BJ (cell line): ENCODE measurements around the gene TTC39A. TPM values are rescaled to one million over a fixed set of nuclear protein-coding genes. Genes with fewer than 3 reads are reported as not detected.

ENCODE experiments used
- CTCF ChIA-PET: fragments of 350-600 bp; formaldehyde crosslinking; extraction: SDS; loops from one replicate; lab custom pipeline; 2021; ENCODE audit warnings: antibody characterized with exemption, inconsistent platforms; lab: Yijun Ruan, JAX
- POLR2A ChIA-PET: fragments of 300-600 bp; sonication (Branson Sonifier 250); formaldehyde crosslinking; extraction: SDS; loops from one replicate; lab custom pipeline; 2021; ENCODE audit warnings: antibody characterized with exemption; lab: Charles Lee
- DNase-seq: peaks from one replicate; pipeline ENCODE4 v3.0.0-alpha.2; 2011; ENCODE audit warnings: low read depth
- H3K27me3 ChIP-seq: 2 replicates; pipeline ENCODE4 v1.6.0; 2011; ENCODE audit warnings: low read length; ENCODE audit not compliant: control insufficient read depth, insufficient read depth
- H3K36me3 ChIP-seq: 2 replicates; pipeline ENCODE4 v1.5.1; 2011; ENCODE audit warnings: low read length; ENCODE audit not compliant: control insufficient read depth, insufficient read depth
- H3K4me3 ChIP-seq: 2 replicates; pipeline ENCODE4 v1.5.1; 2011; ENCODE audit warnings: low read depth, mild to moderate bottlenecking, control low read depth, low read length
- polyA plus RNA-seq: library from polyadenylated mRNA; depleted of rRNA; stranded (reverse); fragments of >200 nt; gene quantifications from 2 replicates; pipeline ENCODE4 v1.2.3, GENCODE V29; 2011
- TF ChIP-seq, protein P1 (sequence below): IDR thresholded peaks from 2 replicates; pipeline ENCODE4 v1.5.1; 2011; ENCODE audit warnings: low read depth, mild to moderate bottlenecking, control low read depth, inconsistent platforms, low read length, moderate library complexity; ENCODE audit not compliant: insufficient read depth

Gene TTC39A
- polyA plus RNA-seq, 1 experiment, result 0.43 TPM

DNA sequence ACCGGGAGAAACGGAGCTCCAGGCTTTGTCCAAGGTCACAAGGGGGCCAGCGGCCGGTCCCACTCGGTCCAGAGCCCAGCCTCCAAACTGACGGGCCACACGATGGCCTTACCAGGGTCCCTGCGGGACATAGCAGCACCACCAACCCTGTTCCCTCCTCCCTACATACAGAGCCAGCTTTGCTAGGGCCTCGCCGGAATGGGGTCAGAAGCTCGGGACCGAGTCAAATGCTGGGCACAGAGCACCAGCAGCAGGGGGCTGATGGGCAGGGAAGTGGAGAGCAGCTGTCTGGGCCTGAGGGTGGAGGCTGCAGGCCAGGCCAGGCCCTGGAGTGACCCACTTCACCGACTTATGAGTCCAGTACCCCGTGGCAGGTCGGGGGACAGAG lies 14.9 kb upstream of the TTC39A start:
- peaks cover 27% of the 10 kb centered on the region for H3K27me3 ChIP-seq
- no peak overlapping the region for H3K4me3 ChIP-seq
- ChIA-PET POLR2A (no interaction called here), CTCF (interaction anchor here (1.6 kb wide), 1 partner anchor 9 kb away, joined by 4 read pairs; no protein-coding TSS in a partner anchor)
- H3K36me3 ChIP-seq, result no peaks in the 10 kb centered on the region
- no peak for DNase-seq
- TF ChIP-seq, protein P1, sequence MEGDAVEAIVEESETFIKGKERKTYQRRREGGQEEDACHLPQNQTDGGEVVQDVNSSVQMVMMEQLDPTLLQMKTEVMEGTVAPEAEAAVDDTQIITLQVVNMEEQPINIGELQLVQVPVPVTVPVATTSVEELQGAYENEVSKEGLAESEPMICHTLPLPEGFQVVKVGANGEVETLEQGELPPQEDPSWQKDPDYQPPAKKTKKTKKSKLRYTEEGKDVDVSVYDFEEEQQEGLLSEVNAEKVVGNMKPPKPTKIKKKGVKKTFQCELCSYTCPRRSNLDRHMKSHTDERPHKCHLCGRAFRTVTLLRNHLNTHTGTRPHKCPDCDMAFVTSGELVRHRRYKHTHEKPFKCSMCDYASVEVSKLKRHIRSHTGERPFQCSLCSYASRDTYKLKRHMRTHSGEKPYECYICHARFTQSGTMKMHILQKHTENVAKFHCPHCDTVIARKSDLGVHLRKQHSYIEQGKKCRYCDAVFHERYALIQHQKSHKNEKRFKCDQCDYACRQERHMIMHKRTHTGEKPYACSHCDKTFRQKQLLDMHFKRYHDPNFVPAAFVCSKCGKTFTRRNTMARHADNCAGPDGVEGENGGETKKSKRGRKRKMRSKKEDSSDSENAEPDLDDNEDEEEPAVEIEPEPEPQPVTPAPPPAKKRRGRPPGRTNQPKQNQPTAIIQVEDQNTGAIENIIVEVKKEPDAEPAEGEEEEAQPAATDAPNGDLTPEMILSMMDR, result no peak

DNA sequence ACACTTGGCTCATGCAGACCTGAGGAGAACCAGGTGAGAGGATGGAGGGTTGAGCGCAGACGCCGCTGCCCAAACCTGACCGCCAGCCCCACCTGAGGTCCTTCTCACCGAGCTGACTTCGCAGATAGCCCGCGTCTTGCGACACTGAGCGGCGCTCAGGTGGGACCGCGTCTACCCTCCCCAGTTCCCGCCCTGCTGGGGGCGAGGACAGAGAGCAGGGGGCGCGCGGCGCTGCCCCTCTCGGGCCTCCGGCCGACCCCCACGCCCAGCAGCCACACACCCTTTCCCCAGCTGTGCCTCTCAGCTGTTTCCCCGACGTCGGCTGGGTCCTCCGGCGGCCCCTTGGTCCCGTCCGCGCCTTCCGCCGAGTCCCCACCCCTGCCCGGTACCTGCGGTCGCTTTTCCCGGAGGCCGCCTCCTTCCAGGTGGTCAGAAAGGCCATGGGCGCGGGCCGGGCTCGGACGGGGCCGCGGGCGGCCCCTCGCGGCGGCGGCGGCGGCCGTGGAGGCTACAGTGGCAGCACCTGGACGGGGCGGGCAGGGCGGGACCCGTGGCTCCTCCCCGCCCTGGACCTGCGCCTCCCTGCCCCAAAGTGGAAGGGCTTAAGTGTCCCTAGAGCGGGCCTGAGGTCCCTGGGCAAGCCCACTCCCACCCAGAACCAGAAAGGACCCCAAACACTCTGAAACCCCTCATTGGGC lies 14.4 kb upstream of the TTC39A start:
- H3K27me3 ChIP-seq, result peaks cover 27% of the 10 kb centered on the region
- TF ChIP-seq, protein P1, result no peak
- no peak for DNase-seq
- ChIA-PET CTCF (interaction anchor here (1.3 to 1.6 kb wide), 2 partner anchors 8 to 29 kb away, joined by 3 to 4 read pairs; no protein-coding TSS in a partner anchor), POLR2A (no interaction called here)
- no peak overlapping the region; the same call in 1 of the 2 replicates for H3K4me3 ChIP-seq
- no peaks in the 10 kb centered on the region for H3K36me3 ChIP-seq

DNA sequence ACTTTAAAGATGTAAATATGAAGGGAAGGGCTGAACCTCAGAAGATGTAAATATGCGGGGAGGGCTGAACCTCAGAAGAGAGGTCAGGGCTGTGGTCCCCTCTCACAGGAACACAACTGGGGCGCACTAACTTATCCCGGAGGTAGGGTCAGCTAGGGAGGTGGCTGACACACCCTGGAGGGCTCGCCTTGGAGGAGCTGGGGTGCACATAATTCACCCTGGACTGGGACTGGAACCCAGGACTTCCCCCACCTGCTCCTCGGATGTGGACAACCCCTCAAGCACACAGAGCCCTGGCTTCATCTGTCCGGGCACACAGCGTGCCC lies 13.9 kb upstream of the TTC39A start:
- no peaks in the 10 kb centered on the region for H3K36me3 ChIP-seq
- H3K4me3 ChIP-seq, result no peak overlapping the region
- peaks cover 27% of the 10 kb centered on the region for H3K27me3 ChIP-seq
- TF ChIP-seq, protein P1, result no peak
- ChIA-PET POLR2A (no interaction called here), CTCF (interaction anchor here (1.3 kb wide), 1 partner anchor 28 kb away, joined by 3 read pairs; no protein-coding TSS in a partner anchor)
- DNase-seq, result no peak

DNA sequence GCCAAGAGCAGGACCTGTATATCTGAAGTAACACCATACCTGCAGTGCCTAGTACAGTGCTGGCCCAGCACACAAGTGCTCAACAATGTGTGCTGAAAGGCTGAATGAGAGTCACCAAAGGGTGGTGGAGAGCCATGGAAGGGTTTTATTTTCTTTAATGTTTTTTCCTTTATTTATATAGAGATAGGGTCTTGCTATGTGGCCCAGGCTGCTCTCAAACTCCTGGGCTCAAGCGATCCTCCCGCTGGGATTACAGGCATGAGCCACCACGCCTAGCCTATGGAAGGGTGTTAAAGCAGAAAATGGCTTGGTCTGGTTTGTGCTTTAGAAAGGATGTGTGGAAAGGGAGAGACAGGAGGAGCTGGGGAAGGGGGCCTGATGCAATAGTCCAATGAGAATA lies 13.3 kb upstream of the TTC39A start:
- Histone ChIP-seq H3K4me3 (no peak overlapping the region), H3K27me3 (peaks cover 27% of the 10 kb centered on the region), H3K36me3 (no peaks in the 10 kb centered on the region)
- DNase-seq, result no peak
- CTCF ChIA-PET, result interaction anchor here (1.3 kb wide), 1 partner anchor 28 kb away, joined by 3 read pairs; no protein-coding TSS in a partner anchor
- POLR2A ChIA-PET, result no interaction called here
- TF ChIP-seq, protein P1, result no peak

DNA sequence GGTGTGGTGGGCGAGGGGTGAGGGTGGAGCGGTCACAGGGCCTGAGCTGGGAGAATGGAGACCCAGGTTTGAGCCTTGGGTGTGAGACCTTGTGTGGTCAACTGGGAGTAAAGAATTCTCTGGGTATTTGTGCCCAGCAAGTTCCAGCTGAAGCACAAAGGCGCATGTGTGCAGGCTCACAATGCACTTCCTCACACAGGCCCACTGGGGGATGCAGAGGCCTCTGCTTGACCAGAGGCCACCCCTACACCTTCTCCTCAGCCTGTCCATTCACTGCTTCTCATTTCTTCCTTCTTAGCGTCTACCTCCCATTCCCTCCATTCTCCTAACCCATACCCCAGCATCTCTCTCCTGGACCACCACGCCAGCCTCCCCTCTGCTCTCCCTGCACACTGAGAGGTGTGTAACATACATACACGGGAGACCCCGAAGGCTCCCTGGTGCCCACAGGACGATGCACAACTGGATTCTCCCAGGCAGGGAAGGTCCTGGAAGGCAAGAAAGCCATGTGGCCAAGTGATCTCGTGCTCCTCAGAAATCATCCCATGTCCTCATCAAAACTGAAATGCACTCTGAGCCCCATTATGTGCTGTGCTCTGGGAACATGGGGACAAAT lies 12.3 kb upstream of the TTC39A start:
- TF ChIP-seq, protein P1, result no peak
- H3K4me3 ChIP-seq, result no peak overlapping the region
- peaks cover 27% of the 10 kb centered on the region for H3K27me3 ChIP-seq
- CTCF ChIA-PET, result interaction anchor here (0.7 kb wide), 1 partner anchor 11 kb away, joined by 4 read pairs; no protein-coding TSS in a partner anchor
- DNase-seq, result no peak
- POLR2A ChIA-PET, result no interaction called here
- H3K36me3 ChIP-seq, result no peaks in the 10 kb centered on the region
